IMR-90 (cell line): Measurements from ENCODE around the gene ATP10B. TPM values are rescaled to one million over a fixed set of nuclear protein-coding genes. Genes with fewer than 3 reads are reported as not detected.

Source experiments
- ATAC-seq: fragments of 200-7000 bp; cut with Tn5 transposase; 2 replicates; pipeline ENCODE4 v1.9.1; 2020; ENCODE audit warnings: low read depth, mild to moderate bottlenecking, moderate library complexity
- BruUV-seq: library from RNA; stranded (reverse); fragments of 400-500 nt; replicated peaks from 2 replicates; lab custom pipeline; 2021; lab: Mats Ljungman, UMichigan
- CTCF ChIA-PET: fragments of 300-600 bp; formaldehyde crosslinking; extraction: SDS; loops from one replicate; lab custom pipeline; 2021; ENCODE audit warnings: antibody characterized with exemption; lab: Yijun Ruan, JAX
- POLR2A ChIA-PET: fragments of 300-600 bp; sonication (Branson Sonifier 250); formaldehyde crosslinking; loops from one replicate; lab custom pipeline; 2022; ENCODE audit warnings: antibody characterized with exemption; ENCODE audit not compliant: unreplicated experiment; lab: Charles Lee
- DNase-seq: peaks from one replicate; pipeline ENCODE4 v3.0.0; 2013
- H2AFZ ChIP-seq: replicated peaks from 2 replicates; pipeline ENCODE3; 2013; ENCODE audit warnings: low read length, mild to moderate bottlenecking; ENCODE audit not compliant: poor library complexity
- H2AK5ac ChIP-seq: 2 replicates; pipeline ENCODE4 v1.6.1; 2013; ENCODE audit warnings: low read depth, low read length, inconsistent platforms
- H2AK9ac ChIP-seq: replicated peaks from 2 replicates; pipeline ENCODE3; 2013; ENCODE audit warnings: mild to moderate bottlenecking, low read depth, low read length, moderate library complexity; ENCODE audit not compliant: poor library complexity
- H2BK120ac ChIP-seq: 2 replicates; pipeline ENCODE4 v1.6.1; 2013; ENCODE audit warnings: low read depth, low read length, inconsistent platforms
- H2BK15ac ChIP-seq: 3 replicates; pipeline ENCODE4 v1.6.1; 2013; ENCODE audit warnings: low read depth, low read length, inconsistent platforms
- H2BK20ac ChIP-seq: 2 replicates; pipeline ENCODE4 v1.6.1; 2013; ENCODE audit warnings: low read depth, mild to moderate bottlenecking, inconsistent platforms, low read length, moderate library complexity
- H2BK5ac ChIP-seq: 2 replicates; pipeline ENCODE4 v1.6.1; 2013; ENCODE audit warnings: mild to moderate bottlenecking, low read depth, low read length, inconsistent platforms; ENCODE audit not compliant: poor library complexity, severe bottlenecking
- H3K14ac ChIP-seq: replicated peaks from 2 replicates; pipeline ENCODE4 v1.6.1; 2013; ENCODE audit warnings: low read depth, low read length, inconsistent platforms
- H3K18ac ChIP-seq: 2 replicates; pipeline ENCODE4 v1.6.1; 2013; ENCODE audit warnings: low read depth, low read length, control low read depth
- H3K23ac ChIP-seq: 2 replicates; pipeline ENCODE4 v1.6.1; 2013; ENCODE audit warnings: low read depth, low read length, inconsistent platforms
- H3K27ac ChIP-seq: 2 replicates; pipeline ENCODE4 v1.5.1; 2013; ENCODE audit warnings: mild to moderate bottlenecking, control low read depth, low read length; ENCODE audit not compliant: insufficient read depth
- H3K27me3 ChIP-seq: 2 replicates; pipeline ENCODE4 v1.6.1; 2013; ENCODE audit warnings: low read length; ENCODE audit not compliant: control insufficient read depth, insufficient read depth
- H3K36me3 ChIP-seq: 2 replicates; pipeline ENCODE4 v1.6.1; 2013; ENCODE audit warnings: low read length, mixed read lengths; ENCODE audit not compliant: control insufficient read depth, insufficient read depth
- H3K4ac ChIP-seq: 2 replicates; pipeline ENCODE4 v1.6.1; 2013; ENCODE audit warnings: low read depth, low read length, inconsistent platforms
- H3K4me1 ChIP-seq: 2 replicates; pipeline ENCODE4 v1.6.1; 2013; ENCODE audit warnings: low read length, mixed read lengths; ENCODE audit not compliant: control insufficient read depth, insufficient read depth
- H3K4me2 ChIP-seq: 2 replicates; pipeline ENCODE4 v1.6.1; 2013; ENCODE audit warnings: low read depth, mild to moderate bottlenecking, control low read depth, low read length, moderate library complexity
- H3K4me3 ChIP-seq: 2 replicates; pipeline ENCODE4 v1.5.1; 2013; ENCODE audit warnings: low read depth, mild to moderate bottlenecking, control low read depth, low read length, moderate library complexity; ENCODE audit not compliant: insufficient read depth
- H3K56ac ChIP-seq: 2 replicates; pipeline ENCODE4 v1.6.1; 2013; ENCODE audit warnings: low read length, inconsistent platforms; ENCODE audit not compliant: insufficient read depth; ENCODE audit errors: extremely low read depth
- H3K79me1 ChIP-seq, 2 experiments: 2 replicates each; pipeline ENCODE4 v1.6.1; 2013; ENCODE audit warnings: low read length in 2 of 2, inconsistent platforms in 1 of 2, low read depth in 1 of 2
- H3K9ac ChIP-seq: 2 replicates; pipeline ENCODE4 v1.6.1; 2013; ENCODE audit warnings: low read depth, low read length, control low read depth
- H3K9me1 ChIP-seq: 2 replicates; pipeline ENCODE4 v1.6.1; 2013; ENCODE audit warnings: low read length, inconsistent platforms; ENCODE audit not compliant: insufficient read depth
- H3K9me3 ChIP-seq: 2 replicates; pipeline ENCODE4 v1.6.1; 2013; ENCODE audit warnings: low read length; ENCODE audit not compliant: control insufficient read depth, insufficient read depth
- H4K20me1 ChIP-seq: 2 replicates; pipeline ENCODE4 v1.6.1; 2013; ENCODE audit warnings: low read length, inconsistent platforms; ENCODE audit not compliant: insufficient read depth
- H4K5ac ChIP-seq: 2 replicates; pipeline ENCODE4 v1.6.1; 2013; ENCODE audit warnings: mild to moderate bottlenecking, low read depth, low read length, control low read depth
- H4K8ac ChIP-seq, 2 experiments: 2 replicates each; pipeline ENCODE4 v1.6.1; 2013; ENCODE audit warnings: low read depth in 2 of 2, low read length in 2 of 2, control low read depth in 1 of 2, inconsistent platforms in 1 of 2
- H4K91ac ChIP-seq: 2 replicates; pipeline ENCODE4 v1.6.1; 2013; ENCODE audit warnings: low read depth, low read length, inconsistent platforms; ENCODE audit not compliant: insufficient read depth
- BHLHE40 ChIP-seq: fragments of 150-350 bp; IDR thresholded peaks from 2 replicates; pipeline ENCODE4 v1.6.1; 2016; ENCODE audit warnings: mild to moderate bottlenecking, low read depth, low read length
- CEBPB ChIP-seq: IDR thresholded peaks from 2 replicates; pipeline ENCODE4 v1.6.1; 2012; ENCODE audit warnings: low read depth, low read length, improper control_type of control experiment
- FOS ChIP-seq: fragments of 150-350 bp; IDR thresholded peaks from 2 replicates; pipeline ENCODE4 v1.6.1; 2016; ENCODE audit warnings: low read depth, low read length
- MAZ ChIP-seq: IDR thresholded peaks from 2 replicates; pipeline ENCODE4 v1.6.1; 2012; ENCODE audit warnings: low read depth, mild to moderate bottlenecking, low read length, improper control_type of control experiment, moderate library complexity, borderline replicate concordance
- MXI1 ChIP-seq: IDR thresholded peaks from 2 replicates; pipeline ENCODE4 v1.6.1; 2012; ENCODE audit warnings: low read depth, mild to moderate bottlenecking, low read length, moderate library complexity, borderline replicate concordance
- POLR2A ChIP-seq: IDR thresholded peaks from 2 replicates; pipeline ENCODE4 v1.6.1; 2012; ENCODE audit warnings: mild to moderate bottlenecking, low read depth, low read length
- RAD21 ChIP-seq: IDR thresholded peaks from 2 replicates; pipeline ENCODE4 v1.6.1; 2012; ENCODE audit warnings: low read length, improper control_type of control experiment
- RCOR1 ChIP-seq: IDR thresholded peaks from 2 replicates; pipeline ENCODE4 v1.6.1; 2012; ENCODE audit warnings: mild to moderate bottlenecking, low read length, improper control_type of control experiment; ENCODE audit not compliant: insufficient replicate concordance
- SMC3 ChIP-seq: fragments of 150-350 bp; IDR thresholded peaks from 2 replicates; pipeline ENCODE4 v1.6.1; 2016; ENCODE audit warnings: low read depth, mild to moderate bottlenecking, antibody characterized with exemption, low read length, moderate library complexity
- USF2 ChIP-seq: fragments of 150-350 bp; IDR thresholded peaks from 2 replicates; pipeline ENCODE4 v1.6.1; 2017; ENCODE audit warnings: mild to moderate bottlenecking, antibody characterized with exemption, low read length, low read depth
- WGBS, 2 experiments: methylation state at CpG; one replicate each; pipeline versions ENCODE4 v1.1.5 to v1.1.7; 2013; ENCODE audit warnings: missing lambda C conversion rate in 2 of 2; ENCODE audit not compliant: insufficient read length in 1 of 2; ENCODE audit errors: extremely low coverage in 2 of 2; 5-methylcytosine and 5-hydroxymethylcytosine counted together
- dilution Hi-C: fragments of 300-500 bp; cut with HindIII; formaldehyde crosslinking; loops from one replicate; pipeline ENCODE4 v1.14.3; 2018; ENCODE audit warnings: low sequenced_read_pairs; ENCODE audit not compliant: unreplicated experiment
- in situ Hi-C: fragments of 300-500 bp; cut with MboI; formaldehyde crosslinking; loops from 3 replicates; pipeline ENCODE4 v1.14.3; 2019; ENCODE audit warnings: low sequenced_read_pairs, inconsistent platforms, mixed read lengths
- intact Hi-C: fragments of 100-400 bp; cut with micrococcal nuclease; formaldehyde crosslinking; loops from 2 replicates; pipeline ENCODE4 v1.10.0; 2022
- polyA plus RNA-seq, 3 experiments: library from polyadenylated mRNA; depleted of rRNA; stranded (reverse); fragments of >200 nt; gene quantifications; 2 replicates each; pipeline ENCODE4 v1.2.3, GENCODE V29; 2012; ENCODE audit warnings: low replicate concordance in 1 of 3
- total RNA-seq: library from RNA; depleted of rRNA; stranded (reverse); fragments of >200 nt; gene quantifications from 2 replicates; pipeline ENCODE4 v1.2.3, GENCODE V29; 2012

The ATP10B gene
- total and polyA plus RNA-seq, 2 of the 4 experiments (the other 2 are of a cell fraction), result not detected

GRCh38 chr5:160621526-160621925 lies 230.5 kb downstream of the ATP10B start:
- H3K56ac ChIP-seq, result no peak overlapping the region
- no peaks in the 10 kb centered on the region for H3K36me3 ChIP-seq
- in situ Hi-C loops, result no loop called here
- H3K4ac ChIP-seq, result no peak overlapping the region
- H3K9me1 ChIP-seq, result no peaks in the 10 kb centered on the region
- no peak overlapping the region for H2BK120ac ChIP-seq
- no peak overlapping the region for H2BK15ac ChIP-seq
- no peak for DNase-seq
- H3K9me3 ChIP-seq, result peaks cover 14% of the 10 kb centered on the region
- ChIA-PET POLR2A (no interaction called here), CTCF (no interaction called here)
- no peak overlapping the region for H3K4me2 ChIP-seq
- no peak overlapping the region for H4K91ac ChIP-seq
- H3K27me3 ChIP-seq, result no peaks in the 10 kb centered on the region
- H3K79me1 ChIP-seq, result no peaks in the 10 kb centered on the region
- no CpG with 5 or more reads among the region's 1 CpG for WGBS, 2 experiments
- H3K4me1 ChIP-seq, result no peaks in the 10 kb centered on the region
- H3K27ac ChIP-seq, result no peak overlapping the region
- no peak overlapping the region for H4K5ac ChIP-seq
- H3K18ac ChIP-seq, result no peak overlapping the region
- H2BK20ac ChIP-seq, result no peak overlapping the region
- no TSS peak for BruUV-seq
- TF ChIP-seq RCOR1 (no peak), RAD21 (no peak), MAZ (no peak), SMC3 (no peak), USF2 (no peak), MXI1 (no peak), CEBPB (no peak), FOS (no peak), BHLHE40 (no peak), POLR2A (no peak)
- H3K14ac ChIP-seq, result no peak overlapping the region
- no peak overlapping the region for H2AFZ ChIP-seq
- no peaks in the 10 kb centered on the region for H4K20me1 ChIP-seq
- no peak overlapping the region for H2BK5ac ChIP-seq
- no peak overlapping the region for H2AK5ac ChIP-seq
- no peak overlapping the region for H4K8ac ChIP-seq
- no peak overlapping the region for H3K23ac ChIP-seq
- intact Hi-C loops, result loop anchor here (5.0 kb wide), 1 partner anchor 1811 kb away; no protein-coding TSS in a partner anchor
- H3K9ac ChIP-seq, result no peak overlapping the region
- dilution Hi-C loops, result no loop called here
- no peak overlapping the region for H2AK9ac ChIP-seq
- ATAC-seq, result no peak
- H3K4me3 ChIP-seq, result no peak overlapping the region
